PC-3 (cell line): ENCODE measurements around the gene NIPAL3.

Experiments used
- CTCF ChIP-seq: fragments of 300-600 bp; sonication (generic); conservative IDR thresholded peaks from 2 replicates; pipeline ENCODE4 v1.5.1; 2017; ENCODE audit warnings: antibody characterized with exemption, low read depth, mild to moderate bottlenecking, low read length
- EZH2phosphoT487 ChIP-seq: fragments of 300-600 bp; sonication (generic); IDR thresholded peaks from 2 replicates; pipeline ENCODE4 v1.6.1; 2018; ENCODE audit warnings: mild to moderate bottlenecking, antibody characterized with exemption, low read length, borderline replicate concordance

- TF ChIP-seq CTCF (no peak), EZH2phosphoT487 (no peak)
Measured at GRCh38 chr1:24413350-24414163, 2.0 kb upstream of the NIPAL3 start, which contains the start of gene STPG1.
